HL-60 (cell line): ENCODE results near the gene CNNM4.

Experiments used
- DNase-seq, 2 experiments: peaks; one replicate each; pipeline ENCODE4 v3.0.0-alpha.2; 2010 to 2020; ENCODE audit warnings: low read depth in 1 of 2, low spot score in 1 of 2
- H3K27ac ChIP-seq: fragments of 250-450 bp; sonication (Bioruptor Pico); replicated peaks from 2 replicates; pipeline ENCODE4 v1.5.1; 2020; ENCODE audit warnings: mild to moderate bottlenecking, moderate library complexity
- H3K27me3 ChIP-seq: fragments of 250-450 bp; sonication (Bioruptor Pico); 2 replicates; pipeline ENCODE4 v1.5.1; 2021; ENCODE audit warnings: mild to moderate bottlenecking, moderate library complexity; ENCODE audit not compliant: insufficient read depth, poor library complexity, severe bottlenecking
- H3K4me3 ChIP-seq: replicated peaks from 2 replicates; pipeline ENCODE4 v1.5.1; 2011; ENCODE audit warnings: mild to moderate bottlenecking, control low read depth, low read length; ENCODE audit not compliant: insufficient read depth
- GABPA ChIP-seq: IDR thresholded peaks from 2 replicates; pipeline ENCODE4 v1.6.1; 2012; ENCODE audit warnings: low read depth
- POLR2AphosphoS5 ChIP-seq: IDR thresholded peaks from 2 replicates; pipeline ENCODE4 v1.6.1; 2012; ENCODE audit warnings: low read depth
- SPI1 ChIP-seq: IDR thresholded peaks from 2 replicates; pipeline ENCODE4 v1.6.1; 2012; ENCODE audit warnings: low read depth, mild to moderate bottlenecking, borderline replicate concordance
- TF ChIP-seq, protein P1 (sequence below): IDR thresholded peaks from one replicate; pipeline ENCODE4 v1.5.1; 2011; ENCODE audit warnings: low read length, control low read depth, inconsistent platforms; ENCODE audit not compliant: insufficient read depth
- TF ChIP-seq, protein P2 (sequence below): IDR thresholded peaks from 2 replicates; pipeline ENCODE4 v1.6.1; 2012; ENCODE audit warnings: low read depth; ENCODE audit not compliant: insufficient replicate concordance

Gene CNNM4

DNA sequence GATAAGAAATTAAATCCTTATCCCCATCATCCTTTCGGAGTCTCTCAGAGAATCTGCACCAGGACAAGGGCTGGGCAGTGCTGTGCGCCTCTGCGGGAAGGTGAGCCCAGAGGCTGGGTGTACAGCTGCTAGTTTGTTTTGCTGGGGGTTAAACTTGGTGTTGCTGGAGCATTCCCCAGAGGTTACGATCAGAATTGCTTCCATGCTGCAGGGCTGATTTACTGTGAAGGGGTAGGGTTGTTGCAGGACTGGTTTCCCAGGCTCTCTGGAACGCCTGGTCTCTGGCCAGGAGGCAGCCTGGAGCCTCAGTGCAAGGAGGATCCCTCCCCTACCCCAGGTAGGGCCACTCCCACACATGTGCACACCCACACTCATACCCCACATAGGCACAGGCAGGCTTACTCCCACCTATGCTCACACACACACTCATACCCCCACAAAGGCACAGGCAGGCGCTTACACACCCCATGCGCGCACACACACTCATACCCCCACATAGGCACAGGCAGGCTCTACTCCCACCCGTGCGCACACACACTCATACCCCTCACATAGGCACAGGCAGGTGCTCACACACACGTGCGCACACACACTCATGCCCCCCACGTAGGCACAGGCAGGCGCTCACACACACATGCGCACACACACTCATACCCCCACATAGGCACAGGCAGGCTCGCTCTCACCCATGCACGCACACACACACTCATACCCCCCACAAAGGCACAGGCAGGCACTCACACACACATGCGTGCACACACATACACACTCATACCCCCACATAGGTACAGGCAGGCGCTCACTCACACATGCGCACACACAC is 11.3 kb downstream of the CNNM4 start:
- TF ChIP-seq, protein P1, sequence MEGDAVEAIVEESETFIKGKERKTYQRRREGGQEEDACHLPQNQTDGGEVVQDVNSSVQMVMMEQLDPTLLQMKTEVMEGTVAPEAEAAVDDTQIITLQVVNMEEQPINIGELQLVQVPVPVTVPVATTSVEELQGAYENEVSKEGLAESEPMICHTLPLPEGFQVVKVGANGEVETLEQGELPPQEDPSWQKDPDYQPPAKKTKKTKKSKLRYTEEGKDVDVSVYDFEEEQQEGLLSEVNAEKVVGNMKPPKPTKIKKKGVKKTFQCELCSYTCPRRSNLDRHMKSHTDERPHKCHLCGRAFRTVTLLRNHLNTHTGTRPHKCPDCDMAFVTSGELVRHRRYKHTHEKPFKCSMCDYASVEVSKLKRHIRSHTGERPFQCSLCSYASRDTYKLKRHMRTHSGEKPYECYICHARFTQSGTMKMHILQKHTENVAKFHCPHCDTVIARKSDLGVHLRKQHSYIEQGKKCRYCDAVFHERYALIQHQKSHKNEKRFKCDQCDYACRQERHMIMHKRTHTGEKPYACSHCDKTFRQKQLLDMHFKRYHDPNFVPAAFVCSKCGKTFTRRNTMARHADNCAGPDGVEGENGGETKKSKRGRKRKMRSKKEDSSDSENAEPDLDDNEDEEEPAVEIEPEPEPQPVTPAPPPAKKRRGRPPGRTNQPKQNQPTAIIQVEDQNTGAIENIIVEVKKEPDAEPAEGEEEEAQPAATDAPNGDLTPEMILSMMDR: no peak
- TF ChIP-seq SPI1 (no peak), POLR2AphosphoS5 (no peak), GABPA (no peak)
- TF ChIP-seq, protein P2, sequence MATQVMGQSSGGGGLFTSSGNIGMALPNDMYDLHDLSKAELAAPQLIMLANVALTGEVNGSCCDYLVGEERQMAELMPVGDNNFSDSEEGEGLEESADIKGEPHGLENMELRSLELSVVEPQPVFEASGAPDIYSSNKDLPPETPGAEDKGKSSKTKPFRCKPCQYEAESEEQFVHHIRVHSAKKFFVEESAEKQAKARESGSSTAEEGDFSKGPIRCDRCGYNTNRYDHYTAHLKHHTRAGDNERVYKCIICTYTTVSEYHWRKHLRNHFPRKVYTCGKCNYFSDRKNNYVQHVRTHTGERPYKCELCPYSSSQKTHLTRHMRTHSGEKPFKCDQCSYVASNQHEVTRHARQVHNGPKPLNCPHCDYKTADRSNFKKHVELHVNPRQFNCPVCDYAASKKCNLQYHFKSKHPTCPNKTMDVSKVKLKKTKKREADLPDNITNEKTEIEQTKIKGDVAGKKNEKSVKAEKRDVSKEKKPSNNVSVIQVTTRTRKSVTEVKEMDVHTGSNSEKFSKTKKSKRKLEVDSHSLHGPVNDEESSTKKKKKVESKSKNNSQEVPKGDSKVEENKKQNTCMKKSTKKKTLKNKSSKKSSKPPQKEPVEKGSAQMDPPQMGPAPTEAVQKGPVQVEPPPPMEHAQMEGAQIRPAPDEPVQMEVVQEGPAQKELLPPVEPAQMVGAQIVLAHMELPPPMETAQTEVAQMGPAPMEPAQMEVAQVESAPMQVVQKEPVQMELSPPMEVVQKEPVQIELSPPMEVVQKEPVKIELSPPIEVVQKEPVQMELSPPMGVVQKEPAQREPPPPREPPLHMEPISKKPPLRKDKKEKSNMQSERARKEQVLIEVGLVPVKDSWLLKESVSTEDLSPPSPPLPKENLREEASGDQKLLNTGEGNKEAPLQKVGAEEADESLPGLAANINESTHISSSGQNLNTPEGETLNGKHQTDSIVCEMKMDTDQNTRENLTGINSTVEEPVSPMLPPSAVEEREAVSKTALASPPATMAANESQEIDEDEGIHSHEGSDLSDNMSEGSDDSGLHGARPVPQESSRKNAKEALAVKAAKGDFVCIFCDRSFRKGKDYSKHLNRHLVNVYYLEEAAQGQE: no peak
- no peak overlapping the region for H3K27ac ChIP-seq

DNA sequence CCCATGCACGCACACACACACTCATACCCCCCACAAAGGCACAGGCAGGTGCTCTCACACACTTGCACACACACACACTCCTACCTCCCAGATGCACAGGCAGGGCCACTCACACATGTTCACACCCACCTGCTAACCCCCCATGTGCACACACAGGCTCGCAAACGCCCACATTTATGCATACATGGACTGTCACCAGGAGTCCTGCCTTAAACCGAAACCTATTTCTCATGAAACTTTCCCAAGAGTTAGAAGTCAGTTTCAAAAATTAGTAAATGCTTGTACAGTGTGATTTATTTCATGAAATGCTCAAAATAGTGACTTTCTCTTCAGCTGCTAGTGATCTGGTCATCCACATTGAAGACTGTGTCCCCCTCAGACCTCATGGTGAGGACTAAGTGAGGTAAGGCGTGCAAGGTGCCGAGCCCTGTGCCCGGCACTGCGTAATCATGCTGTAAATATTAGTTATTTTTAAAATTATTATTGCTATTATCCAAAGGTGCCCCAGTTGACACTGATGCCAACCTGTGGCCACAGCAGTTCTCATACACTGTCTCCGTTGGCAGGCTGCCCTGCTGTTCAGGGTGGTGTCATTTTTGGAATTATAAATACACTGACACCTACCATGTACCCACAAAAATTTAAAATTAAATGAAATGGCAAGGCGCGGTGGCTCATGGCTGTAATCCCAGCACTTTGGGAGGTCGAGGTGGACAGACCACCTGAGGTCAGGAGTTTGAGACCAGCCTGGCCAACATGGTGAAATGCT is 12.4 kb downstream of the CNNM4 start:
- no peak for DNase-seq
- H3K4me3 ChIP-seq: no peak overlapping the region
- no peaks in the 10 kb centered on the region for H3K27me3 ChIP-seq
- no peak overlapping the region for H3K27ac ChIP-seq
- no peak for TF ChIP-seq SPI1
- TF ChIP-seq, protein P1: no peak
- no peak for TF ChIP-seq GABPA

More for the DNA sequence above, 11.3 kb downstream of the CNNM4 start:
- H3K27me3 ChIP-seq: no peaks in the 10 kb centered on the region
- DNase-seq: no peak
- H3K4me3 ChIP-seq: no peak overlapping the region

DNA sequence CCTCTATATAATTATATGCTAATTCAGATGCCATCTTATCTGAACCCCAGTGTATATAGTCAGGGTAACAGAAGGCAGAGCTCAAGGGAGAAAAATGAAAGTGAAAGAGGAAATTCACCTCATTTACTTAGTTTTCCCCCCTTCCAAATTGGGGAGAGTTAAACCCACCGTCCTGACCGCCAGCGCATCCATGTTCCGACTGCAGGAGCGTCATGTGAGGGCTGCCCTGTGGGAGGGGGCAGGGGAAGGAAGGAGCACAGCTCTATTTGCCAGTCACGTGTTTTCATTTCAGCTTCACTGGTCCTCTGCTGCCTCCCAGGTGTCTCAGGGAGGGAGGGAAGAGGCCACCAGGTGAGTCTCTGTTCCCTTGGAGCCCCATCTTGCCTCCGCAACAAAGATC is 13.2 kb downstream of the CNNM4 start:
- DNase-seq: peak; percentile 43 to 45
- H3K4me3 ChIP-seq: peak overlapping the region; percentile 33

More for the DNA sequence above, 13.2 kb downstream of the CNNM4 start:
- TF ChIP-seq POLR2AphosphoS5 (no peak), GABPA (no peak), SPI1 (no peak)
- TF ChIP-seq, protein P2: no peak
- TF ChIP-seq, protein P1: no peak
- Histone ChIP-seq H3K27ac (peak overlapping the region; percentile 33), H3K27me3 (no peaks in the 10 kb centered on the region)
